ENCODE measurements around the gene ERBIN. TPM values are rescaled to one million over a fixed set of nuclear protein-coding genes. Genes with fewer than 3 reads are reported as not detected.

ERBIN gene
- total RNA-seq, 1 donor from 2014 or later = 67.0 TPM

- DNase-seq (no peak), ATAC-seq (no peak)
- no peaks in the 10 kb centered on the region for H3K4me1 ChIP-seq
- peaks cover 14% of the 10 kb centered on the region for H3K36me3 ChIP-seq
- H3K4me3 ChIP-seq = no peak overlapping the region
- TF ChIP-seq, protein P1, sequence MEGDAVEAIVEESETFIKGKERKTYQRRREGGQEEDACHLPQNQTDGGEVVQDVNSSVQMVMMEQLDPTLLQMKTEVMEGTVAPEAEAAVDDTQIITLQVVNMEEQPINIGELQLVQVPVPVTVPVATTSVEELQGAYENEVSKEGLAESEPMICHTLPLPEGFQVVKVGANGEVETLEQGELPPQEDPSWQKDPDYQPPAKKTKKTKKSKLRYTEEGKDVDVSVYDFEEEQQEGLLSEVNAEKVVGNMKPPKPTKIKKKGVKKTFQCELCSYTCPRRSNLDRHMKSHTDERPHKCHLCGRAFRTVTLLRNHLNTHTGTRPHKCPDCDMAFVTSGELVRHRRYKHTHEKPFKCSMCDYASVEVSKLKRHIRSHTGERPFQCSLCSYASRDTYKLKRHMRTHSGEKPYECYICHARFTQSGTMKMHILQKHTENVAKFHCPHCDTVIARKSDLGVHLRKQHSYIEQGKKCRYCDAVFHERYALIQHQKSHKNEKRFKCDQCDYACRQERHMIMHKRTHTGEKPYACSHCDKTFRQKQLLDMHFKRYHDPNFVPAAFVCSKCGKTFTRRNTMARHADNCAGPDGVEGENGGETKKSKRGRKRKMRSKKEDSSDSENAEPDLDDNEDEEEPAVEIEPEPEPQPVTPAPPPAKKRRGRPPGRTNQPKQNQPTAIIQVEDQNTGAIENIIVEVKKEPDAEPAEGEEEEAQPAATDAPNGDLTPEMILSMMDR (IDR thresholded peaks at IDR 0.05) = no peak
- no peaks in the 10 kb centered on the region for H3K27me3 ChIP-seq
- no peaks in the 10 kb centered on the region for H3K9me3 ChIP-seq
- no peak overlapping the region for H3K27ac ChIP-seq
- intact Hi-C loops (cut with DNase I) = no loop called here
Observed at GRCh38 chr5:65999061-65999723, 72.8 kb downstream of the ERBIN start.

DNA sequence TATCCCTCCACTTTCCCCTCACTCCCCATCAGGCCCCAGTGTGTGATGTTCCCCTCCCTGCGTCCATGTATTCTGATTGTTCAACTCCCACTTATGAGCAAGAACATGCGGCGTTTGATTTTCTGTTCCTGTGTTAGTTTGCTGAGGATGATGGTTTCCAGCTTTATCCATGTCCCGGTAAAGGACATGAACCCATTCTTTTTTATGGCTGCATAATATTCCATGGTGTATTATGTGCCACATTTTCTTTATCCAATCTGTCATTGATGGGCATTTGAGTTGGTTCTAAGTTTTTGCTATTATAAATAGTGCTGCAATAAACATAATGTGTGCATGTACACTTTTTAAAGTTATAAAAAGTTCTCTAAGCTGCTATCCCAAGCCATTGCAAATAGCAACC, 75.6 kb downstream of the ERBIN start:
- Histone ChIP-seq H3K36me3 (no peaks in the 10 kb centered on the region), H3K27me3 (no peaks in the 10 kb centered on the region), H3K27ac (no peak overlapping the region), H3K4me3 (no peak overlapping the region), H3K4me1 (no peaks in the 10 kb centered on the region), H3K9me3 (no peaks in the 10 kb centered on the region)
- ATAC-seq = no peak
- intact Hi-C loops (cut with DNase I) = no loop called here
- TF ChIP-seq, protein P1 (IDR thresholded peaks at IDR 0.05) = no peak
- DNase-seq = no peak

- Histone ChIP-seq H3K27ac (no peak overlapping the region), H3K27me3 (no peaks in the 10 kb centered on the region), H3K4me1 (no peaks in the 10 kb centered on the region), H3K9me3 (no peaks in the 10 kb centered on the region), H3K4me3 (no peak overlapping the region), H3K36me3 (no peaks in the 10 kb centered on the region)
- intact Hi-C loops (cut with DNase I) = no loop called here
- DNase-seq = no peak
- TF ChIP-seq, protein P1 (IDR thresholded peaks at IDR 0.05) = no peak
- ATAC-seq = no peak
Observed at GRCh38 chr5:66002415-66002814, 76.0 kb downstream of the ERBIN start.

DNA sequence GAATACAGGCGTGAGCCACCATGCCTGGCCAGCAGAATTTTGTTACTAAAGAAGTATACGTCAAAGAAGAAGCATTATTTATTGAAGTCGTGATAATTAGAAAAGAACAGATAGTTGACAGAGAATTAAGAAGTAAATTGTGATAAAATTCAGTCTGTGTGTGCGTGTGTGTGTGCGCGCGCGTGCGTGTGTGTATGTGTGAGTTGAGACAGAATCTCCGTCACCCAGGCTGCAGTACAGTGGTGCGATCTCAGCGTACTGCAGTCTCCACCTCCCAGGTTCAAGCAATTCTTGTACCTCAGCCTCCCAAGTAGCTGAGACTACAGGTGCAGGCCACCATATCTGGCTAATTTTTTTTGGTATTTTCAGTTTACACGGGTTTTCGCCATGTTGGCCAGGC, 77.8 kb downstream of the ERBIN start:
- Histone ChIP-seq H3K4me3 (no peak overlapping the region), H3K9me3 (no peaks in the 10 kb centered on the region), H3K27ac (no peak overlapping the region), H3K4me1 (no peaks in the 10 kb centered on the region), H3K36me3 (no peaks in the 10 kb centered on the region), H3K27me3 (no peaks in the 10 kb centered on the region)
- TF ChIP-seq, protein P1 (IDR thresholded peaks at IDR 0.05) = no peak
- intact Hi-C loops (cut with DNase I) = no loop called here
- ATAC-seq (no peak), DNase-seq (no peak)

DNA sequence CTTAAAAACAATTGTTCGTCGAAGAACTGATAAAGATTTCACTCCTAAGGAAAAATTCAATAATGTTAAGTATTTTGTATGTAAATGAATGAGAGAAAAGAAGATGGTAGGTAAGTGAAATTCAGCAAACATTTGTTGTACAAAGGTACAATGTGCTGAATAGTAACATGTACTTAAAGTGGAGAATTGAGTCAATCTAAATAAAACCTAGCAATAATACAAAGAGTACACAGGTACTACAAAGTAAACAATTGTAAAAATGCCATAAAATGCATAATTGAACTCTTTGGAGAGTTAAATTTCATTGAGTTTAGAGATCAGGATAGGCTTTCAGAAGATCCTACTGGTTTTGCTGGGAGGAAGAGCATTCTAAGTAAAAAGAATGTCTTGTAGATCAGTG, 82.9 kb downstream of the ERBIN start:
- Histone ChIP-seq H3K4me1 (peaks cover 10% of the 10 kb centered on the region), H3K4me3 (no peak overlapping the region), H3K27ac (no peak overlapping the region), H3K9me3 (no peaks in the 10 kb centered on the region), H3K27me3 (no peaks in the 10 kb centered on the region), H3K36me3 (peaks cover 11% of the 10 kb centered on the region)
- ATAC-seq (no peak), DNase-seq (no peak)
- intact Hi-C loops (cut with DNase I) = no loop called here
- TF ChIP-seq, protein P1 (IDR thresholded peaks at IDR 0.05) = no peak

DNA sequence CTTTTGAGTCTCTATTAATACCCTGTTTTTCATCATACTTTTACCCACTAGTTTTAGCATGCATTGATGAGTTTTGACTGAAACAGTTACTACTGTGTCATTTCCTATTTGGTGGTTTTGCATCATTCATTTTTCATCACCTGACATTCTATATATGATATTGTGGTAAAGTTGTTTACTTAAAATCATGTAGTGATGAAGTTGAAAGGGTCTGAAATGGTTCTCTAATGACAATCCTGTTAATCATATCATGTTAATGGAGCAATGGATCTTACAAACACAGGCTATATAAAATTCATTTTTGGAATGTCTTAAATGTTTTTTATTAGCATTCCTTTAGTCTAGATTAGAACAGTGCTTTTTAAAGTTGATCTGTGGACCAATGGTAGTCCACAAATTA, 84.1 kb downstream of the ERBIN start:
- H3K27me3 ChIP-seq = no peaks in the 10 kb centered on the region
- no peak for DNase-seq
- intact Hi-C loops (cut with DNase I) = no loop called here
- ATAC-seq = no peak
- peaks cover 12% of the 10 kb centered on the region for H3K36me3 ChIP-seq
- TF ChIP-seq, protein P1 (IDR thresholded peaks at IDR 0.05) = no peak
- H3K27ac ChIP-seq = no peak overlapping the region
- peaks cover 10% of the 10 kb centered on the region for H3K4me1 ChIP-seq
- no peak overlapping the region for H3K4me3 ChIP-seq
- H3K9me3 ChIP-seq = no peaks in the 10 kb centered on the region

All from upper lobe of right lung (tissue), 1 donor.